Fibroblast of peridontal ligament (primary cell): ENCODE measurements around the gene ST8SIA6.
"Not testable (repeated sequence)": the region's sequence is repeated elsewhere in the genome, so short reads cannot be mapped to it uniquely, and the experiment has no call there.

Source experiments
- DNase-seq: peaks from one replicate; pipeline ENCODE4 v3.0.0-alpha.2; 2010; ENCODE audit errors: extremely low read depth

Gene ST8SIA6

GRCh38 chr10:17457083-17457482, 2.7 kb upstream of the ST8SIA6 start:
- no peak for DNase-seq

GRCh38 chr10:17456032-17456548, 1.7 kb upstream of the ST8SIA6 start:
- DNase-seq, result no peak

GRCh38 chr10:17455015-17455520, 673 bp upstream of the ST8SIA6 start:
- DNase-seq, result no peak

GRCh38 chr10:17453373-17454091, 863 bp downstream of the ST8SIA6 start:
- peak; percentile 18 for DNase-seq

GRCh38 chr10:17453035-17453372, 1.4 kb downstream of the ST8SIA6 start:
- DNase-seq, result no peak

- no peak for DNase-seq
Measured at GRCh38 chr10:17452060-17452841, 2.1 kb downstream of the ST8SIA6 start.

- no peak for DNase-seq
Measured at GRCh38 chr10:17450024-17450423, 4.4 kb downstream of the ST8SIA6 start.

- DNase-seq, result no peak
Measured at GRCh38 chr10:17445400-17445998, 8.9 kb downstream of the ST8SIA6 start.

- no peak for DNase-seq
Measured at GRCh38 chr10:17444388-17444714, 10.0 kb downstream of the ST8SIA6 start.

GRCh38 chr10:17443707-17444387, 10.5 kb downstream of the ST8SIA6 start:
- no peak for DNase-seq

GRCh38 chr10:17438583-17438982, 15.8 kb downstream of the ST8SIA6 start:
- DNase-seq, result no peak

GRCh38 chr10:17436578-17436977, 17.8 kb downstream of the ST8SIA6 start:
- DNase-seq, result not testable (repeated sequence)

GRCh38 chr10:17435953-17436352, 18.4 kb downstream of the ST8SIA6 start:
- no peak for DNase-seq

- no peak for DNase-seq
Measured at GRCh38 chr10:17435187-17435586, 19.2 kb downstream of the ST8SIA6 start.

GRCh38 chr10:17432723-17433122, 21.7 kb downstream of the ST8SIA6 start:
- DNase-seq, result no peak

GRCh38 chr10:17431871-17432311, 22.5 kb downstream of the ST8SIA6 start:
- DNase-seq, result peak; percentile 58

- peak; percentile 90 for DNase-seq
Measured at GRCh38 chr10:17430647-17431355, 23.6 kb downstream of the ST8SIA6 start.

GRCh38 chr10:17429490-17429889, 24.9 kb downstream of the ST8SIA6 start:
- no peak for DNase-seq

- no peak for DNase-seq
Measured at GRCh38 chr10:17428351-17429097, 25.9 kb downstream of the ST8SIA6 start.

- no peak for DNase-seq
Measured at GRCh38 chr10:17427666-17428350, 26.6 kb downstream of the ST8SIA6 start.
